ENCODE results near the gene FLRT1.

GRCh38 chr11:64078284-64078683 is 42.6 kb downstream of the FLRT1 start:
- TF ChIP-seq EZH2 (IDR thresholded peaks at IDR 0.05; ENCODE audit: low read depth), result no peak
- TF ChIP-seq CTCF (conservative IDR thresholded peaks at IDR 0.05), result no peak
